Measurements from ENCODE around the gene HOXB2.

DNA sequence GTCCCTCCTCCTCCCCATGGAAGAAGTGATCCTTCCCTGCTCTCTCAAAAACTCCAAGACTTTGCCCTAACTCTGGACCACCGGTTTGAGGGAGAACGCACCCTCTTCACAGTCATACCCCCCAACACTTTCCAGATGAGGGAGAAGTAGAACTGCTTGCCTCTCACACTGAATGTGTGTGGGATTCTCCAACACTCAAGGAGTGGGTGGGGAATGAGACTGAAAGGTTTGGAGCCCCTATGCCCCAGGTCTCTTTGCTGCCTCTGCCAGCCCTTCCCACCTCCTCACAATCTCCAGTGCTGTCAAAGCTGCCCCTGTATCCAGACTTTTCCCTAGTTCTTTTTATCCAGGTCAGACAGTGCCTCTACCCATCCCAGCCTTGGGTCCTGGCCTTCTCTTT is 21.8 kb upstream of the HOXB2 start:
- TF ChIP-seq, protein P1, sequence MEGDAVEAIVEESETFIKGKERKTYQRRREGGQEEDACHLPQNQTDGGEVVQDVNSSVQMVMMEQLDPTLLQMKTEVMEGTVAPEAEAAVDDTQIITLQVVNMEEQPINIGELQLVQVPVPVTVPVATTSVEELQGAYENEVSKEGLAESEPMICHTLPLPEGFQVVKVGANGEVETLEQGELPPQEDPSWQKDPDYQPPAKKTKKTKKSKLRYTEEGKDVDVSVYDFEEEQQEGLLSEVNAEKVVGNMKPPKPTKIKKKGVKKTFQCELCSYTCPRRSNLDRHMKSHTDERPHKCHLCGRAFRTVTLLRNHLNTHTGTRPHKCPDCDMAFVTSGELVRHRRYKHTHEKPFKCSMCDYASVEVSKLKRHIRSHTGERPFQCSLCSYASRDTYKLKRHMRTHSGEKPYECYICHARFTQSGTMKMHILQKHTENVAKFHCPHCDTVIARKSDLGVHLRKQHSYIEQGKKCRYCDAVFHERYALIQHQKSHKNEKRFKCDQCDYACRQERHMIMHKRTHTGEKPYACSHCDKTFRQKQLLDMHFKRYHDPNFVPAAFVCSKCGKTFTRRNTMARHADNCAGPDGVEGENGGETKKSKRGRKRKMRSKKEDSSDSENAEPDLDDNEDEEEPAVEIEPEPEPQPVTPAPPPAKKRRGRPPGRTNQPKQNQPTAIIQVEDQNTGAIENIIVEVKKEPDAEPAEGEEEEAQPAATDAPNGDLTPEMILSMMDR (conservative IDR thresholded peaks at IDR 0.05; ENCODE audit: low read length) = no peak
- TF ChIP-seq EZH2phosphoT487 (IDR thresholded peaks at IDR 0.05; ENCODE audit: borderline replicate concordance) = no peak
